Uterus (tissue), 2 donors: ENCODE data around the gene TH.

Experiments
- POLR2A ChIP-seq, 2 donors: fragments of 450-650 bp; IDR thresholded peaks; one replicate each; pipeline ENCODE4 v1.6.1; 2016; ENCODE audit warnings: antibody characterized with exemption in 2 of 2, mild to moderate bottlenecking in 1 of 2, moderate library complexity in 1 of 2
- TF ChIP-seq, protein P1 (sequence below), 4 experiments: fragments of 200-600 bp in 2 of 4; fragments of 450-650 bp in 2 of 4; sonication (generic) in 2 of 4; IDR thresholded peaks; one replicate each; pipeline ENCODE4 v1.5.1; 2016 to 2019; ENCODE audit warnings: antibody characterized with exemption in 4 of 4, mild to moderate bottlenecking in 2 of 4, moderate library complexity in 1 of 4

DNA sequence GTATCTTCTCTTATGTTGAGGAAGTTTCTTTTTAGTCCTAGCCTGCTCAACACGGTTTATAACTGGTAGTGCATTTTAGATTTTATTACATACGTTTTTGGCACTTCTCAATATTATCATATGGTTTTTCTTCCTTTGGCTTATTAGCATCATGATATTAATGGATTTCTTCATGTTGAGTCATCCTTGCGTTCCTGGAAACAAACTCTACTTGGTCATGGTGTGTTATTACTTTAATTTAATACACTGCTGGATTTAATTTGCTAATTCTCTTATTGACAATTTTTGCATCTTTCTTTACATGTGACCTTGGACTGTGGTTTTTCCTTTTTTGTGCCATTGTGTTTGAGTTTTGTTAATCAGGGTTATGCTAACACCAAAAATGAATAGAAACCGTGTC, 52.9 kb downstream of the TH start:
- TF ChIP-seq, protein P1, sequence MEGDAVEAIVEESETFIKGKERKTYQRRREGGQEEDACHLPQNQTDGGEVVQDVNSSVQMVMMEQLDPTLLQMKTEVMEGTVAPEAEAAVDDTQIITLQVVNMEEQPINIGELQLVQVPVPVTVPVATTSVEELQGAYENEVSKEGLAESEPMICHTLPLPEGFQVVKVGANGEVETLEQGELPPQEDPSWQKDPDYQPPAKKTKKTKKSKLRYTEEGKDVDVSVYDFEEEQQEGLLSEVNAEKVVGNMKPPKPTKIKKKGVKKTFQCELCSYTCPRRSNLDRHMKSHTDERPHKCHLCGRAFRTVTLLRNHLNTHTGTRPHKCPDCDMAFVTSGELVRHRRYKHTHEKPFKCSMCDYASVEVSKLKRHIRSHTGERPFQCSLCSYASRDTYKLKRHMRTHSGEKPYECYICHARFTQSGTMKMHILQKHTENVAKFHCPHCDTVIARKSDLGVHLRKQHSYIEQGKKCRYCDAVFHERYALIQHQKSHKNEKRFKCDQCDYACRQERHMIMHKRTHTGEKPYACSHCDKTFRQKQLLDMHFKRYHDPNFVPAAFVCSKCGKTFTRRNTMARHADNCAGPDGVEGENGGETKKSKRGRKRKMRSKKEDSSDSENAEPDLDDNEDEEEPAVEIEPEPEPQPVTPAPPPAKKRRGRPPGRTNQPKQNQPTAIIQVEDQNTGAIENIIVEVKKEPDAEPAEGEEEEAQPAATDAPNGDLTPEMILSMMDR (IDR thresholded peaks at IDR 0.05) = no peak
- no peak for TF ChIP-seq POLR2A (IDR thresholded peaks at IDR 0.05)
